ENCODE results near the gene DAP.
"Not testable (repeated sequence)": the region's sequence is repeated elsewhere in the genome, so short reads cannot be mapped to it uniquely, and the experiment has no call there.

DAP gene

GRCh38 chr5:10667431-10668057 is 93.5 kb downstream of the DAP start:
- DNase-seq: no peak

GRCh38 chr5:10666531-10667299 is 94.3 kb downstream of the DAP start:
- no peak for DNase-seq

GRCh38 chr5:10665799-10666198 is 95.2 kb downstream of the DAP start:
- DNase-seq: no peak

- DNase-seq: not testable (repeated sequence)
Observed at GRCh38 chr5:10664180-10664769, 96.8 kb downstream of the DAP start.

GRCh38 chr5:10663489-10664179 is 97.4 kb downstream of the DAP start:
- no peak for DNase-seq

GRCh38 chr5:10662661-10663488 is 98.2 kb downstream of the DAP start:
- no peak for DNase-seq

GRCh38 chr5:10662083-10662482 is 99.0 kb downstream of the DAP start:
- no peak for DNase-seq

GRCh38 chr5:10661401-10661800 is 99.6 kb downstream of the DAP start:
- no peak for DNase-seq

- DNase-seq: no peak
Observed at GRCh38 chr5:10660720-10661387, 100.2 kb downstream of the DAP start.

- DNase-seq: no peak
Observed at GRCh38 chr5:10660135-10660534, 100.9 kb downstream of the DAP start.

GRCh38 chr5:10658265-10658664 is 102.8 kb downstream of the DAP start:
- DNase-seq: no peak

GRCh38 chr5:10655972-10656830 is 104.8 kb downstream of the DAP start:
- DNase-seq: no peak

GRCh38 chr5:10655161-10655971 is 105.7 kb downstream of the DAP start:
- no peak for DNase-seq

GRCh38 chr5:10654566-10654965 is 106.5 kb downstream of the DAP start:
- DNase-seq: no peak

GRCh38 chr5:10653751-10654400 is 107.2 kb downstream of the DAP start:
- DNase-seq: no peak

- no peak for DNase-seq
Observed at GRCh38 chr5:10653043-10653442, 108.0 kb downstream of the DAP start.

GRCh38 chr5:10652606-10653005 is 108.4 kb downstream of the DAP start:
- DNase-seq: no peak

GRCh38 chr5:10652151-10652550 is 108.9 kb downstream of the DAP start:
- no peak for DNase-seq

- no peak for DNase-seq
Observed at GRCh38 chr5:10649666-10650380, 111.2 kb downstream of the DAP start.

All from stimulated activated CD4-positive, alpha-beta T cell treated with anti-CD3 and anti-CD28 coated beads, Interleukin-4, amount 100 ng/mL, for 4 hours (primary cell).